Colonic mucosa (tissue), 4 donors: Measurements from ENCODE around the gene PPP1R14D. TPM values are rescaled to one million over a fixed set of nuclear protein-coding genes. Genes with fewer than 3 reads are reported as not detected.

Experiments used
- DNase-seq: peaks from one replicate; pipeline ENCODE4 v3.0.0-alpha.2; 2020
- H3K27ac ChIP-seq: fragments of 200-600 bp; one replicate; pipeline ENCODE4 v1.8.0; 2021
- H3K27me3 ChIP-seq: fragments of 200-600 bp; one replicate; pipeline ENCODE4 v1.8.0; 2021
- H3K36me3 ChIP-seq: fragments of 200-600 bp; one replicate; pipeline ENCODE4 v1.8.0; 2021
- H3K4me1 ChIP-seq: fragments of 200-600 bp; one replicate; pipeline ENCODE4 v1.8.0; 2021; ENCODE audit warnings: mild to moderate bottlenecking
- H3K4me3 ChIP-seq: fragments of 200-600 bp; one replicate; pipeline ENCODE4 v1.8.0; 2021
- H3K9ac ChIP-seq, 2 donors: one replicate each; pipeline ENCODE4 v1.7.0; 2013; ENCODE audit warnings: control low read depth in 2 of 2, low read depth in 2 of 2, low read length in 2 of 2
- H3K9me3 ChIP-seq: fragments of 200-600 bp; one replicate; pipeline ENCODE4 v1.8.0; 2021
- intact Hi-C: fragments of 100-400 bp; cut with DNase I; formaldehyde crosslinking; loops from one replicate; pipeline ENCODE4 v1.14.1; 2022
- total RNA-seq, 2 donors: library from RNA; stranded (reverse); fragmentation: NEBNext Ultra II Directional in 1 of 2; extraction: Animal tissue kit (Norgen Biotek cat#: 25700) in 1 of 2; gene quantifications; one replicate each; pipeline ENCODE4 v1.2.1, GENCODE V29; 2021
- TF ChIP-seq, protein P1 (sequence below): fragments of 200-600 bp; IDR thresholded peaks from one replicate; pipeline ENCODE4 v1.8.0; 2022; ENCODE audit warnings: antibody characterized with exemption, mild to moderate bottlenecking
- donor health status: healthy.
- donor health status: DM: no; HTN: no; CAD: no.
- donor health status: DM: no; HTN: no; CAD: no.

PPP1R14D gene
- total RNA-seq, 2 donors from 2014 or later: 137 to 166 TPM

DNA sequence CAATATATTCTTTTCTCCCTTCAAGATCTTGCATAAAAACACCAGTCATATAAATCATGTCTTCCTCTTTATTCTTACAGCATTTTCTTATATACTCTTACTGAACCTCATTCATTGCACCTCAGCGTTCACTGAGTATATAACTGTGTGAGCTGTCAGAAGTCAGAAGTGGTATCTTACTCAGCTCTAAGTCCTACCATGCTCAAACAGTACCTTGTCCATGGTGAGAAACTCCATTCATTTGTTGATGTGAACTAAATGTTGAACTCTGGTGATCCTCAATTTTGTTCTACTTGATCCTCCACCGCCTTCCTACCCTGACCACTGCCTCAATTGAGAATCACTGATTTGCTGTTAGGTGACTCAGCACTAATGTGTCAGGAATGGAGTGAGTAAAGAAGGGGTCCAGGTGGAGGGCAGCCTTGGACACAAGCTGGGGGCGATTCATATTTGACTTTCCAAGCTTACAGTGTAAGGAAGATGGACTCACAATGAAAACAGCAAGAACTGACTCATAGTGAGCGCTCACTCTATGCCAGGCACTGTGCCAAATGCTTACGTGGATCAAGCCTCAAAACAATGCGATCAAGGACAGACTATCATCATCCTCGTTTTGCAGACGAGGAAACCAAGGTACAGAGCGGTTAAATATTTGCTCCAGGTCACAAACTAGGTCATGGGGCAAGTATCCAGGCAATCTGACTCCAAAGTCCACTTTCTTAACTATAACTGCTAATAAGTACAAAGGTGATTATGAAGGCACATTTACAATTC is 35.1 kb downstream of the PPP1R14D start:
- Histone ChIP-seq H3K36me3 (no peaks in the 10 kb centered on the region), H3K27me3 (no peaks in the 10 kb centered on the region), H3K27ac (peak overlapping the region; percentile 56), H3K4me3 (no peak overlapping the region), H3K9ac (peak overlapping the region in 1 of 2 donors; percentile 62), H3K9me3 (no peaks in the 10 kb centered on the region), H3K4me1 (peaks cover 16% of the 10 kb centered on the region)
- peak; percentile 92 for DNase-seq
- intact Hi-C loops: no loop called here
- TF ChIP-seq, protein P1, sequence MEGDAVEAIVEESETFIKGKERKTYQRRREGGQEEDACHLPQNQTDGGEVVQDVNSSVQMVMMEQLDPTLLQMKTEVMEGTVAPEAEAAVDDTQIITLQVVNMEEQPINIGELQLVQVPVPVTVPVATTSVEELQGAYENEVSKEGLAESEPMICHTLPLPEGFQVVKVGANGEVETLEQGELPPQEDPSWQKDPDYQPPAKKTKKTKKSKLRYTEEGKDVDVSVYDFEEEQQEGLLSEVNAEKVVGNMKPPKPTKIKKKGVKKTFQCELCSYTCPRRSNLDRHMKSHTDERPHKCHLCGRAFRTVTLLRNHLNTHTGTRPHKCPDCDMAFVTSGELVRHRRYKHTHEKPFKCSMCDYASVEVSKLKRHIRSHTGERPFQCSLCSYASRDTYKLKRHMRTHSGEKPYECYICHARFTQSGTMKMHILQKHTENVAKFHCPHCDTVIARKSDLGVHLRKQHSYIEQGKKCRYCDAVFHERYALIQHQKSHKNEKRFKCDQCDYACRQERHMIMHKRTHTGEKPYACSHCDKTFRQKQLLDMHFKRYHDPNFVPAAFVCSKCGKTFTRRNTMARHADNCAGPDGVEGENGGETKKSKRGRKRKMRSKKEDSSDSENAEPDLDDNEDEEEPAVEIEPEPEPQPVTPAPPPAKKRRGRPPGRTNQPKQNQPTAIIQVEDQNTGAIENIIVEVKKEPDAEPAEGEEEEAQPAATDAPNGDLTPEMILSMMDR: no peak

DNA sequence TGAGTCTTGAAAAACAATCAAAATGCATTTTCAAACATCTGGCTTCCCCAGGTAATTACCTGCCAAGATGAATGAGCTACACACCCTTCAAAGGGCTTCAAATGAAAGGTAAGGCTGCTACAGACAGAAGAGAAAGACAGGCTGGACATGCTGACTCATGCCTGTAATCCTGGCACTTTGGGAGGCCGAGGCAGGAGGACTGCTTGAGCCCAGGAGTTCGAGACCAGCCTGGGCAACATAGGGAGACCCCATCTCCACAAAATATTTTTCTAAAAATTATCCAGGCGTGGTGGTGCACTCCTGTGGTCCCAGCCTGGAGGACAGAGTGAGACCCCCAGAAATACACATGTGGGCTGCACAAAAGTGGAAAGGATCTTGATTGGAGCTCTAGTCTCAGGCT is 36.1 kb downstream of the PPP1R14D start:
- Histone ChIP-seq H3K4me3 (no peak overlapping the region), H3K27me3 (no peaks in the 10 kb centered on the region), H3K9me3 (no peaks in the 10 kb centered on the region), H3K4me1 (peaks cover 16% of the 10 kb centered on the region), H3K36me3 (no peaks in the 10 kb centered on the region), H3K27ac (peak overlapping the region; percentile 26), H3K9ac (no peak overlapping the region)
- no peak for DNase-seq
- TF ChIP-seq, protein P1: no peak
- intact Hi-C loops: no loop called here

DNA sequence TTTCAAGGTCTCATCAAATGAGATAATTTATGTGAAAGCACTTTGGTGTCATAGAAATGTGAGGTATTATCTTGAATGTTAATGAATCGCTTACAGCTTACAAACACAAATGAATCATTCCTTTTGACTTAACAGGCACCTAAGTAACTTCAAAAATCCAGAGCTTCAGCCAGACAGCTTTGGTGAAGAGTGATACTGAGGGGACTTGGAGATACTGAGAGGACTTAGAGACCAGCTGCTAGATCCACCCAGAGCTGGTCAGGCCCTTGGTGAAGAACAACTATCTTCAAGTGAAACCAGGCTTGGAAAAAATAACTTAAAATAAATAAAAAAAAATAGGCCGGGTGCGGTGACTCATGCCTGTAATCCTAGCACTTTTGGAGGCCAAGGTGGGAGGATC is 37.8 kb downstream of the PPP1R14D start:
- TF ChIP-seq, protein P1: no peak

DNA sequence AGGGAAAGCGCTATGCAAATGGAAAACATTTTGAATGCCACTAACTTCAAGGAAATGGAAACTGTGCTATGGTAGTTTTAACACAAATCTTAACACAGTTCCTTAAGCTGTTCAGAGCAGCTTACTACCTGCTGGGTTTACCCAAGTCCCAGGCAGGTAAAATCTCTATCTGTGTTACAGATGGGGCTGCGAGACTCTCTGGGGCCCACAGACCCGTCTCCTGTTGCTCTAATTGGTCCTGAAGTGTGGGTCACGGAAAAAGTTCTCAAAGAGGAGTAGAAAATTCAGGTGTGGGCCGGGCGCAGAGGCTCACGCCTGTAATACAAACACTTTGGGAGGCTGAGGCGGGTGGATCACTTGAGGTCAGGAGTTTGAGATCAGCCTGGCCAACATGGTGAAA is 38.5 kb downstream of the PPP1R14D start:
- DNase-seq: no peak
- intact Hi-C loops: loop anchor here (10.0 kb wide), 1 partner anchor 105 kb away; the partner anchor contains the start of gene VPS18
- peaks cover 23% of the 10 kb centered on the region for H3K4me1 ChIP-seq
- TF ChIP-seq, protein P1: no peak
- no peaks in the 10 kb centered on the region for H3K9me3 ChIP-seq
- H3K36me3 ChIP-seq: no peaks in the 10 kb centered on the region
- H3K27ac ChIP-seq: no peak overlapping the region
- no peak overlapping the region for H3K9ac ChIP-seq
- H3K4me3 ChIP-seq: no peak overlapping the region
- H3K27me3 ChIP-seq: no peaks in the 10 kb centered on the region

More for the DNA sequence above, 37.8 kb downstream of the PPP1R14D start:
- Histone ChIP-seq H3K27ac (no peak overlapping the region), H3K4me1 (peaks cover 23% of the 10 kb centered on the region), H3K9ac (no peak overlapping the region), H3K36me3 (no peaks in the 10 kb centered on the region), H3K27me3 (no peaks in the 10 kb centered on the region), H3K4me3 (no peak overlapping the region), H3K9me3 (no peaks in the 10 kb centered on the region)
- intact Hi-C loops: no loop called here
- DNase-seq: no peak

DNA sequence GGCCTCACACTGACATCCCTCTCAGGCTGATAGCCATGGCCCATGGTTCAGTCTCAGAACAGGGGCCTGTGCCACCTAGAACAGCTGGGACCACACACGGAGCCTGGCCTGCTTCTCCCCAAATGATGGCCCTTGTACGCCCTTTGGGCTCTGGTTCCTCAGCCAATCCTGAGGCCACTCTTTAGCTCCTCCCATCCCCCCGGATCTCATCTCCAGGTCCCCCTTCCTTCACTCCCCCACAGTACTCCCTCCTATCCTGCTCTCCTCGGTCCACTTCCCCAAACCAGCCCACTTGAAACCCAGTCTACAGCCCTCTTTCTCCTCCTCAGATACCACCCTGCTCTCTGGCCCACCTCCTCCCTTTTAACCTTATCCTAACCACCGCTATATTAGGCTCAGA is 39.4 kb downstream of the PPP1R14D start:
- no peaks in the 10 kb centered on the region for H3K36me3 ChIP-seq
- H3K27me3 ChIP-seq: no peaks in the 10 kb centered on the region
- intact Hi-C loops: loop anchor here (10.0 kb wide), 1 partner anchor 106 kb away; the partner anchor contains the start of gene VPS18
- H3K27ac ChIP-seq: peak overlapping the region; percentile 47
- no peak overlapping the region for H3K4me3 ChIP-seq
- H3K4me1 ChIP-seq: peaks cover 17% of the 10 kb centered on the region
- H3K9me3 ChIP-seq: no peaks in the 10 kb centered on the region
- TF ChIP-seq, protein P1: no peak
- peak overlapping the region in 1 of 2 donors; percentile 38 for H3K9ac ChIP-seq
- no peak for DNase-seq
